Measurements from ENCODE around the gene KCTD2. TPM values are rescaled to one million over a fixed set of nuclear protein-coding genes. Genes with fewer than 3 reads are reported as not detected.

Gene KCTD2
- total and polyA plus RNA-seq, 9 of the 15 experiments (the other 6 are each of a cell fraction or from before 2014, with no cell fraction given), result 1.7 to 32.9 (median 15.8) TPM

DNA sequence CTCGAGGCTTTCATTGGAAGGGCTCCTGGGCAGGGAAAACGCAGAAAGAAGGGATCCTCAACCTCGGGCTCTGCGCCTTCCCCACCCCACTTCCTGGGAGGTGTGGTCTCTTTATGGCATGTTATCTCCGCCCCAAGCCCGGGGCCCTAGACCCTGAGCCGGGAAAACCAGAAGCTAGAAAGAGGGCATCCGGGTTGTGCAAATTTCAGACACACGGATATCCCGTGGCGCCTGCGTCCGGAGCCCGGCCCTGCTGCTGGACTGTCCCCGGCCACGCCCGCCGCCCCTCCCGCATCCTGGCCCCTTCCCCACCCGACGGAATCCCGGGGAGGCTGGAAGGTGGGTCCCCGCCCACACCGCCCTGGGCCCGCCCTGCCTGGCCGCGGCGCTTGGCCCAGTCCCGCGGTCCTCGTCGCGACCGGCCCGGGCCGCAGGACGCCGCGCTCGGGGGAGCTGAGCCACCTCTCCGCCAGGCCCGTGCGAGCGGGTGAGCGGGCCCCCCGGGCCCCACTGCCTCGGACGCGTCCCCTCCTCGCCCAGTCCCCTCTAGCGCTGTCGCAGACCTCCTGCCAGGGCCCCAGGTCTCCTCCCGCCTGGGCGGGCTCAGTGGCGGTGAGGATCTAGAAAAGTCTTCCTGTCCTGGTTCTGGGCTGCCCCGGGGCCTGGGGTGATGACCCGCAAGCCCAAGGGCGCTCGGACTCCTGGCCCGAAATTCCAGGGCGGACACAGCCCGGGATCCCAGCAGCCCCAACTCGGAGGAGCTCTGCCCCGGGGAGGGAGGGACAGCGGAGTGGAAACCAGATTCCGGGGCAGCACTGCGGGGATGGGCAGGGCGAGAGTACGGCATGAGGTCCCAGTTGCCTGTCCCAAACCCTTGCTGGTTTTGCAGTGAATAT is 40.8 kb downstream of the KCTD2 start, which contains the start of gene SLC16A5 (continued):
- TF ChIP-seq, protein P1, sequence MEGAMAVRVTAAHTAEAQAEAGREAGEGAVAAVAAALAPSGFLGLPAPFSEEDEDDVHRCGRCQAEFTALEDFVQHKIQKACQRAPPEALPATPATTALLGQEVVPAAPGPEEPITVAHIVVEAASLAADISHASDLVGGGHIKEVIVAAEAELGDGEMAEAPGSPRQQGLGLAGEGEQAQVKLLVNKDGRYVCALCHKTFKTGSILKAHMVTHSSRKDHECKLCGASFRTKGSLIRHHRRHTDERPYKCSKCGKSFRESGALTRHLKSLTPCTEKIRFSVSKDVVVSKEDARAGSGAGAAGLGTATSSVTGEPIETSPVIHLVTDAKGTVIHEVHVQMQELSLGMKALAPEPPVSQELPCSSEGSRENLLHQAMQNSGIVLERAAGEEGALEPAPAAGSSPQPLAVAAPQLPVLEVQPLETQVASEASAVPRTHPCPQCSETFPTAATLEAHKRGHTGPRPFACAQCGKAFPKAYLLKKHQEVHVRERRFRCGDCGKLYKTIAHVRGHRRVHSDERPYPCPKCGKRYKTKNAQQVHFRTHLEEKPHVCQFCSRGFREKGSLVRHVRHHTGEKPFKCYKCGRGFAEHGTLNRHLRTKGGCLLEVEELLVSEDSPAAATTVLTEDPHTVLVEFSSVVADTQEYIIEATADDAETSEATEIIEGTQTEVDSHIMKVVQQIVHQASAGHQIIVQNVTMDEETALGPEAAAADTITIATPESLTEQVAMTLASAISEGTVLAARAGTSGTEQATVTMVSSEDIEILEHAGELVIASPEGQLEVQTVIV (CRISPR knock-in tag; IDR thresholded peaks at IDR 0.05; ENCODE audit: borderline replicate concordance), result no peak
- no peak for TF ChIP-seq ZNF785 (CRISPR knock-in tag; IDR thresholded peaks at IDR 0.05)
- no peak for TF ChIP-seq POU5F1 (IDR thresholded peaks at IDR 0.05; ENCODE audit: borderline replicate concordance, low read depth, low read length, partially characterized antibody)
- no peak for TF ChIP-seq HDAC1 (IDR thresholded peaks at IDR 0.05)
- TF ChIP-seq FOXA1 (IDR thresholded peaks at IDR 0.05; ENCODE audit: borderline replicate concordance), result no peak
- no peak for TF ChIP-seq ZNF431 (CRISPR knock-in tag; IDR thresholded peaks at IDR 0.05)
- peak; percentile 45; the same call in 1 of the 2 replicates for TF ChIP-seq SP1 (CRISPR knock-in tag; IDR thresholded peaks at IDR 0.05)
- no peak for TF ChIP-seq CBX5 (IDR thresholded peaks at IDR 0.05; ENCODE audit: borderline replicate concordance, low read depth)
- TF ChIP-seq, protein P2, sequence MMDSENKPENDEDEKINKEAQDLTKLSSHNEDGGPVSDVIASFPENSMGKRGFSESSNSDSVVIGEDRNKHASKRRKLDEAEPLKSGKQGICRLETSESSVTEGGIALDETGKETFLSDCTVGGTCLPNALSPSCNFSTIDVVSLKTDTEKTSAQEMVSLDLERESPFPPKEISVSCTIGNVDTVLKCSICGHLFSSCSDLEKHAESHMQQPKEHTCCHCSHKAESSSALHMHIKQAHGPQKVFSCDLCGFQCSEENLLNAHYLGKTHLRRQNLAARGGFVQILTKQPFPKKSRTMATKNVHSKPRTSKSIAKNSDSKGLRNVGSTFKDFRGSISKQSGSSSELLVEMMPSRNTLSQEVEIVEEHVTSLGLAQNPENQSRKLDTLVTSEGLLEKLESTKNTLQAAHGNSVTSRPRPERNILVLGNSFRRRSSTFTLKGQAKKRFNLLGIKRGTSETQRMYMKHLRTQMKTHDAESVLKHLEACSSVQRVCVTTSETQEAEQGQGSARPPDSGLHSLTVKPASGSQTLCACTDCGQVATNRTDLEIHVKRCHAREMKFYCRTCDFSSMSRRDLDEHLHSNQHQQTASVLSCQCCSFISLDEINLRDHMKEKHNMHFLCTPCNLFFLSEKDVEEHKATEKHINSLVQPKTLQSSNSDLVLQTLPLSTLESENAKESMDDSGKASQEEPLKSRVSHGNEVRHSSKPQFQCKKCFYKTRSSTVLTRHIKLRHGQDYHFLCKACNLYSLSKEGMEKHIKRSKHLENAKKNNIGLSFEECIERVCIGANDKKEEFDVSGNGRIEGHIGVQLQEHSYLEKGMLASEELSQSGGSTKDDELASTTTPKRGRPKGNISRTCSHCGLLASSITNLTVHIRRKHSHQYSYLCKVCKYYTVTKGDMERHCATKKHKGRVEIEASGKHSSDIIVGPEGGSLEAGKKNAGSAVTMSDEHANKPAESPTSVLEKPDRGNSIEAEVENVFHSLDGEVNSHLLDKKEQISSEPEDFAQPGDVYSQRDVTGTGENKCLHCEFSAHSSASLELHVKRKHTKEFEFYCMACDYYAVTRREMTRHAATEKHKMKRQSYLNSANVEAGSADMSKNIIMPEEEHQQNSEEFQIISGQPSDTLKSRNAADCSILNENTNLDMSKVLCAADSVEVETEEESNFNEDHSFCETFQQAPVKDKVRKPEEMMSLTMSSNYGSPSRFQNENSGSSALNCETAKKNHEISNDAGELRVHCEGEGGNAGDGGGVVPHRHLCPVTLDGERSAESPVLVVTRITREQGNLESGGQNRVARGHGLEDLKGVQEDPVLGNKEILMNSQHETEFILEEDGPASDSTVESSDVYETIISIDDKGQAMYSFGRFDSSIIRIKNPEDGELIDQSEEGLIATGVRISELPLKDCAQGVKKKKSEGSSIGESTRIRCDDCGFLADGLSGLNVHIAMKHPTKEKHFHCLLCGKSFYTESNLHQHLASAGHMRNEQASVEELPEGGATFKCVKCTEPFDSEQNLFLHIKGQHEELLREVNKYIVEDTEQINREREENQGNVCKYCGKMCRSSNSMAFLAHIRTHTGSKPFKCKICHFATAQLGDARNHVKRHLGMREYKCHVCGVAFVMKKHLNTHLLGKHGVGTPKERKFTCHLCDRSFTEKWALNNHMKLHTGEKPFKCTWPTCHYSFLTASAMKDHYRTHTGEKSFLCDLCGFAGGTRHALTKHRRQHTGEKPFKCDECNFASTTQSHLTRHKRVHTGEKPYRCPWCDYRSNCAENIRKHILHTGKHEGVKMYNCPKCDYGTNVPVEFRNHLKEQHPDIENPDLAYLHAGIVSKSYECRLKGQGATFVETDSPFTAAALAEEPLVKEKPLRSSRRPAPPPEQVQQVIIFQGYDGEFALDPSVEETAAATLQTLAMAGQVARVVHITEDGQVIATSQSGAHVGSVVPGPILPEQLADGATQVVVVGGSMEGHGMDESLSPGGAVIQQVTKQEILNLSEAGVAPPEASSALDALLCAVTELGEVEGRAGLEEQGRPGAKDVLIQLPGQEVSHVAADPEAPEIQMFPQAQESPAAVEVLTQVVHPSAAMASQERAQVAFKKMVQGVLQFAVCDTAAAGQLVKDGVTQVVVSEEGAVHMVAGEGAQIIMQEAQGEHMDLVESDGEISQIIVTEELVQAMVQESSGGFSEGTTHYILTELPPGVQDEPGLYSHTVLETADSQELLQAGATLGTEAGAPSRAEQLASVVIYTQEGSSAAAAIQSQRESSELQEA (IDR thresholded peaks at IDR 0.05; ENCODE audit: low read depth), result no peak
- no peak for TF ChIP-seq RNF2 (IDR thresholded peaks at IDR 0.05)
- no peak for TF ChIP-seq TARDBP (IDR thresholded peaks at IDR 0.05)
- no peak for TF ChIP-seq NBN (IDR thresholded peaks at IDR 0.05; ENCODE audit: low read depth)
- TF ChIP-seq ARID2 (IDR thresholded peaks at IDR 0.05), result no peak
- TF ChIP-seq BRD9 (IDR thresholded peaks at IDR 0.05; ENCODE audit: low read depth, partially characterized antibody), result no peak
- no peak for TF ChIP-seq ZNF184 (CRISPR knock-in tag; IDR thresholded peaks at IDR 0.05)
- TF ChIP-seq MXI1 (IDR thresholded peaks at IDR 0.05; ENCODE audit: low read depth, low read length), result no peak
- TF ChIP-seq, protein P3, sequence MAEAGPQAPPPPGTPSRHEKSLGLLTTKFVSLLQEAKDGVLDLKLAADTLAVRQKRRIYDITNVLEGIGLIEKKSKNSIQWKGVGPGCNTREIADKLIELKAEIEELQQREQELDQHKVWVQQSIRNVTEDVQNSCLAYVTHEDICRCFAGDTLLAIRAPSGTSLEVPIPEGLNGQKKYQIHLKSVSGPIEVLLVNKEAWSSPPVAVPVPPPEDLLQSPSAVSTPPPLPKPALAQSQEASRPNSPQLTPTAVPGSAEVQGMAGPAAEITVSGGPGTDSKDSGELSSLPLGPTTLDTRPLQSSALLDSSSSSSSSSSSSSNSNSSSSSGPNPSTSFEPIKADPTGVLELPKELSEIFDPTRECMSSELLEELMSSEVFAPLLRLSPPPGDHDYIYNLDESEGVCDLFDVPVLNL (CRISPR knock-in tag; IDR thresholded peaks at IDR 0.05; ENCODE audit: low read depth), result no peak
- no peak for TF ChIP-seq GABPB2 (CRISPR knock-in tag; conservative IDR thresholded peaks at IDR 0.05)
